ENCODE results near the gene CENPV. TPM values are rescaled to one million over a fixed set of nuclear protein-coding genes. Genes with fewer than 3 reads are reported as not detected.

The CENPV gene
- total and polyA plus RNA-seq, 2 of the 13 experiments (the other 11 are each of a cell fraction or from before 2014, with no cell fraction given) = 193 to 292 TPM

- TF ChIP-seq TEF (CRISPR knock-in tag; IDR thresholded peaks at IDR 0.05) (no peak), ARNTL (CRISPR knock-in tag; IDR thresholded peaks at IDR 0.05) (peak; percentile 17; the same call in 1 of the 2 replicates), PRDM10 (CRISPR knock-in tag; IDR thresholded peaks at IDR 0.05; ENCODE audit: low read depth) (no peak), HIVEP1 (CRISPR knock-in tag; IDR thresholded peaks at IDR 0.05) (no peak), TFDP2 (CRISPR knock-in tag; IDR thresholded peaks at IDR 0.05) (peak; percentile 47; the same call in 1 of the 2 replicates), NCOR1 (IDR thresholded peaks at IDR 0.05; ENCODE audit: borderline replicate concordance, low read length) (no peak), RORA (CRISPR knock-in tag; IDR thresholded peaks at IDR 0.05) (no peak), YEATS2 (CRISPR knock-in tag; IDR thresholded peaks at IDR 0.05; ENCODE audit: borderline replicate concordance) (peak; percentile 68), LBX2 (CRISPR knock-in tag; IDR thresholded peaks at IDR 0.05; ENCODE audit: borderline replicate concordance) (0 out of 2 replicates have a peak, but pooled peaks have one; percentile 40), ZNF101 (CRISPR knock-in tag; IDR thresholded peaks at IDR 0.05; ENCODE audit: borderline replicate concordance, low read depth) (no peak), SYNCRIP (IDR thresholded peaks at IDR 0.05; ENCODE audit: insufficient read depth, low read depth, low read length) (no peak), GMEB1 (CRISPR knock-in tag; IDR thresholded peaks at IDR 0.05; ENCODE audit: borderline replicate concordance) (no peak), ZNF160 (CRISPR knock-in tag; IDR thresholded peaks at IDR 0.05) (no peak; the same call in 1 of the 2 replicates), ZNF512B (CRISPR knock-in tag; IDR thresholded peaks at IDR 0.05; ENCODE audit: borderline replicate concordance) (no peak), CENPBD1 (CRISPR knock-in tag; IDR thresholded peaks at IDR 0.05; ENCODE audit: borderline replicate concordance, low read depth) (no peak)
These were observed at the start of gene CENPV (continued) for GRCh38 chr17:16353317-16354174.

Data from HepG2 (cell line).